Activated CD4-positive, alpha-beta T cell treated with anti-CD3 and anti-CD28 coated beads for 36 hours (primary cell): ENCODE results near the gene DCP2. TPM values are rescaled to one million over a fixed set of nuclear protein-coding genes. Genes with fewer than 3 reads are reported as not detected.

Experiments
- ATAC-seq: fragments of 200-7000 bp; cut with Tn5 transposase; one replicate; pipeline ENCODE4 v1.10.0; 2021; ENCODE audit warnings: mild to moderate bottlenecking, moderate library complexity
- CTCF ChIA-PET: fragments of 350-600 bp; sonication (Branson Sonifier 250); formaldehyde crosslinking; loops from one replicate; lab custom pipeline; 2021; ENCODE audit warnings: antibody characterized with exemption; lab: Charles Lee
- POLR2A ChIA-PET: fragments of 350-600 bp; sonication (Branson Sonifier 250); formaldehyde crosslinking; loops from one replicate; lab custom pipeline; 2021; ENCODE audit warnings: antibody characterized with exemption, inconsistent platforms; lab: Charles Lee
- DNase-seq: peaks from one replicate; pipeline ENCODE4 v3.0.0-alpha.2; 2020
- H3K27ac Mint-ChIP-seq: one replicate; pipeline ENCODE4 v1.8.0; 2021; ENCODE audit warnings: mixed read lengths
- H3K27me3 Mint-ChIP-seq: one replicate; pipeline ENCODE4 v1.8.0; 2021; ENCODE audit warnings: mixed read lengths
- H3K36me3 Mint-ChIP-seq: one replicate; pipeline ENCODE4 v1.8.0; 2021; ENCODE audit warnings: low read depth, mixed read lengths
- H3K4me1 Mint-ChIP-seq: one replicate; pipeline ENCODE4 v1.8.0; 2021; ENCODE audit warnings: mixed read lengths
- H3K4me3 Mint-ChIP-seq: one replicate; pipeline ENCODE4 v1.8.0; 2021; ENCODE audit warnings: mild to moderate bottlenecking, moderate library complexity, mixed read lengths
- H3K9me3 Mint-ChIP-seq: one replicate; pipeline ENCODE4 v1.8.0; 2021; ENCODE audit warnings: low read depth, mixed read lengths
- intact Hi-C, 2 experiments: fragments of 100-400 bp; cut with DNase I in 1 of 2; cut with micrococcal nuclease in 1 of 2; formaldehyde crosslinking; loops; one replicate each; pipeline versions ENCODE4 v1.14.2 to v1.15.1; 2022 to 2024; cut with DNase I, micrococcal nuclease
- total RNA-seq, 2 experiments: library from RNA; stranded (reverse); gene quantifications; one replicate each; pipeline ENCODE4 v1.2.3, GENCODE V29; 2021

DCP2 gene
- total RNA-seq, 2 experiments from 2014 or later, result 94.0 to 101 TPM

GRCh38 chr5:112967520-112968083, 9.0 kb upstream of the DCP2 start:
- Mint-ChIP-seq H3K4me3 (no peak overlapping the region), H3K36me3 (no peaks in the 10 kb centered on the region), H3K9me3 (no peaks in the 10 kb centered on the region), H3K27ac (no peak overlapping the region), H3K27me3 (no peaks in the 10 kb centered on the region), H3K4me1 (peaks cover 43% of the 10 kb centered on the region)
- CTCF ChIA-PET, result interaction anchor here (0.6 to 2.2 kb wide), 7 partner anchors 9 to 416 kb away, joined by 3 to 6 read pairs (median 3); partner anchors contain the start of gene DCP2
- DNase-seq, result no peak
- no peak for ATAC-seq
- intact Hi-C loops, result no loop called here
- POLR2A ChIA-PET, result interaction anchor here (1.1 kb wide), 1 partner anchor 8 kb away, joined by 7 read pairs; no protein-coding TSS in a partner anchor

GRCh38 chr5:112968411-112969106, 8.0 kb upstream of the DCP2 start:
- ChIA-PET POLR2A (no interaction called here), CTCF (interaction anchor here (0.7 to 2.2 kb wide), 6 partner anchors 8 to 65 kb away, joined by 3 to 6 read pairs (median 4); no protein-coding TSS in a partner anchor)
- H3K9me3 Mint-ChIP-seq, result no peaks in the 10 kb centered on the region

GRCh38 chr5:112971276-112971675, 5.3 kb upstream of the DCP2 start:
- DNase-seq, result no peak
- ChIA-PET POLR2A (no interaction called here), CTCF (interaction anchor here (0.8 kb wide), 1 partner anchor 117 kb away, joined by 3 read pairs; no protein-coding TSS in a partner anchor)
- H3K9me3 Mint-ChIP-seq, result no peaks in the 10 kb centered on the region
- peaks cover 28% of the 10 kb centered on the region for H3K4me1 Mint-ChIP-seq
- ATAC-seq, result no peak
- H3K36me3 Mint-ChIP-seq, result no peaks in the 10 kb centered on the region
- no peaks in the 10 kb centered on the region for H3K27me3 Mint-ChIP-seq
- no peak overlapping the region for H3K4me3 Mint-ChIP-seq
- intact Hi-C loops, result no loop called here
- no peak overlapping the region for H3K27ac Mint-ChIP-seq

More at GRCh38 chr5:112968411-112969106, 8.0 kb upstream of the DCP2 start:
- DNase-seq (no peak), ATAC-seq (no peak)
- no peak overlapping the region for H3K27ac Mint-ChIP-seq
- no peaks in the 10 kb centered on the region for H3K36me3 Mint-ChIP-seq
- peaks cover 33% of the 10 kb centered on the region for H3K4me1 Mint-ChIP-seq
- intact Hi-C loops, result no loop called here
- H3K4me3 Mint-ChIP-seq, result no peak overlapping the region
- no peaks in the 10 kb centered on the region for H3K27me3 Mint-ChIP-seq

- no peak overlapping the region for H3K27ac Mint-ChIP-seq
- intact Hi-C loops, result no loop called here
- peaks cover 22% of the 10 kb centered on the region for H3K4me1 Mint-ChIP-seq
- ATAC-seq (no peak), DNase-seq (no peak)
- no peaks in the 10 kb centered on the region for H3K9me3 Mint-ChIP-seq
- H3K27me3 Mint-ChIP-seq, result no peaks in the 10 kb centered on the region
- CTCF ChIA-PET, result interaction anchor here (0.7 kb wide), 1 partner anchor 1440 kb away, joined by 4 read pairs; no protein-coding TSS in a partner anchor
- POLR2A ChIA-PET, result no interaction called here
- H3K4me3 Mint-ChIP-seq, result no peak overlapping the region
- H3K36me3 Mint-ChIP-seq, result peaks cover 3% of the 10 kb centered on the region
These were observed 3.6 kb upstream of the DCP2 start for GRCh38 chr5:112973036-112973435.

GRCh38 chr5:112973904-112974303, 2.7 kb upstream of the DCP2 start:
- no peaks in the 10 kb centered on the region for H3K9me3 Mint-ChIP-seq
- H3K4me3 Mint-ChIP-seq, result no peak overlapping the region
- H3K4me1 Mint-ChIP-seq, result peaks cover 28% of the 10 kb centered on the region
- CTCF ChIA-PET, result interaction anchor here (0.6 to 2.2 kb wide), 7 partner anchors 9 to 1441 kb away, joined by 3 to 5 read pairs (median 3); partner anchors contain the start of gene YTHDC2
- no peak overlapping the region for H3K27ac Mint-ChIP-seq
- ATAC-seq, result no peak
- intact Hi-C loops, result no loop called here
- peaks cover 6% of the 10 kb centered on the region for H3K36me3 Mint-ChIP-seq
- no peak for DNase-seq
- POLR2A ChIA-PET, result interaction anchor here (1.0 kb wide), 1 partner anchor 54 kb away, joined by 3 read pairs; no protein-coding TSS in a partner anchor
- no peaks in the 10 kb centered on the region for H3K27me3 Mint-ChIP-seq

- no peaks in the 10 kb centered on the region for H3K9me3 Mint-ChIP-seq
- no peaks in the 10 kb centered on the region for H3K27me3 Mint-ChIP-seq
- H3K27ac Mint-ChIP-seq, result peak overlapping the region; percentile 98
- POLR2A ChIA-PET, result interaction anchor here (1.0 kb wide), 1 partner anchor 55 kb away, joined by 3 read pairs; no protein-coding TSS in a partner anchor
- H3K4me3 Mint-ChIP-seq, result no peak overlapping the region
- H3K4me1 Mint-ChIP-seq, result peaks cover 28% of the 10 kb centered on the region
- no peak for DNase-seq
- ATAC-seq, result no peak
- intact Hi-C loops, result loop anchor here (5.0 kb wide), 3 partner anchors 268 to 1883 kb away; partner anchors contain the start of gene WDR36 (in 1 of the 2)
- CTCF ChIA-PET, result interaction anchor here (0.6 to 2.2 kb wide), 5 partner anchors 10 to 97 kb away, joined by 3 to 5 read pairs (median 3); no protein-coding TSS in a partner anchor
- peaks cover 6% of the 10 kb centered on the region for H3K36me3 Mint-ChIP-seq
These were observed 1.7 kb upstream of the DCP2 start for GRCh38 chr5:112974901-112975300.

- H3K4me1 Mint-ChIP-seq, result peaks cover 34% of the 10 kb centered on the region
- H3K9me3 Mint-ChIP-seq, result no peaks in the 10 kb centered on the region
- CTCF ChIA-PET, result interaction anchor here (0.5 to 1.5 kb wide), 9 partner anchors 9 to 381 kb away, joined by 3 to 9 read pairs (median 4); partner anchors contain the start of gene REEP5
- peak overlapping the region; percentile 98 for H3K27ac Mint-ChIP-seq
- POLR2A ChIA-PET, result interaction anchor here (0.7 to 1.4 kb wide), 9 partner anchors 9 to 538 kb away, joined by 3 to 7 read pairs (median 4); partner anchors contain the start of genes SRP19 and YTHDC2
- DNase-seq (peak; percentile 38), ATAC-seq (peak; percentile 42)
- peak overlapping the region; percentile 99 for H3K4me3 Mint-ChIP-seq
- H3K27me3 Mint-ChIP-seq, result no peaks in the 10 kb centered on the region
- intact Hi-C loops, result loop anchor here (1.0 to 5.0 kb wide), 11 partner anchors 12 to 1884 kb away; partner anchors contain the start of genes REEP5 (in 2 of the 2), YTHDC2 (in 2 of the 2), SRP19 (in 1 of the 2) and WDR36 (in 1 of the 2)
- peaks cover 9% of the 10 kb centered on the region for H3K36me3 Mint-ChIP-seq
These were observed 722 bp upstream of the DCP2 start for GRCh38 chr5:112975721-112976431.

- peak overlapping the region; percentile 98 for H3K27ac Mint-ChIP-seq
These were observed 853 bp downstream of the DCP2 start for GRCh38 chr5:112977440-112977861.

GRCh38 chr5:112978836-112979235, 2.2 kb downstream of the DCP2 start:
- CTCF ChIA-PET, result interaction anchor here (0.6 to 3.2 kb wide), 9 partner anchors 8 to 298 kb away, joined by 3 to 32 read pairs (median 3); no protein-coding TSS in a partner anchor
- H3K9me3 Mint-ChIP-seq, result no peaks in the 10 kb centered on the region
- ATAC-seq (no peak), DNase-seq (no peak)
- POLR2A ChIA-PET, result interaction anchor here (0.6 to 0.7 kb wide), 2 partner anchors 71 to 162 kb away, joined by 3 to 4 read pairs; no protein-coding TSS in a partner anchor
- peaks cover 54% of the 10 kb centered on the region for H3K4me1 Mint-ChIP-seq
- H3K36me3 Mint-ChIP-seq, result peaks cover 23% of the 10 kb centered on the region
- peak overlapping the region; percentile 99 for H3K4me3 Mint-ChIP-seq
- H3K27ac Mint-ChIP-seq, result peak overlapping the region; percentile 98
- intact Hi-C loops, result loop anchor here (5.0 kb wide), 3 partner anchors 272 to 1887 kb away; partner anchors contain the start of gene WDR36 (in 1 of the 2)
- no peaks in the 10 kb centered on the region for H3K27me3 Mint-ChIP-seq

More at GRCh38 chr5:112977440-112977861, 853 bp downstream of the DCP2 start:
- Mint-ChIP-seq H3K9me3 (no peaks in the 10 kb centered on the region), H3K4me1 (peaks cover 44% of the 10 kb centered on the region), H3K27me3 (no peaks in the 10 kb centered on the region), H3K36me3 (peaks cover 18% of the 10 kb centered on the region), H3K4me3 (peak overlapping the region; percentile 99)
- intact Hi-C loops, result loop anchor here (1.0 to 5.0 kb wide), 6 partner anchors 55 to 1885 kb away; partner anchors contain the start of genes REEP5 (in 1 of the 2), SRP19 (in 1 of the 2), WDR36 (in 1 of the 2) and YTHDC2 (in 1 of the 2)
- CTCF ChIA-PET, result no interaction called here
- ATAC-seq (no peak), DNase-seq (no peak)
- POLR2A ChIA-PET, result no interaction called here

- peak overlapping the region; percentile 83 for H3K27ac Mint-ChIP-seq
- H3K9me3 Mint-ChIP-seq, result no peaks in the 10 kb centered on the region
- DNase-seq (no peak), ATAC-seq (no peak)
- H3K4me1 Mint-ChIP-seq, result peaks cover 61% of the 10 kb centered on the region
- intact Hi-C loops, result loop anchor here (5.0 kb wide), 3 partner anchors 272 to 1887 kb away; partner anchors contain the start of gene WDR36 (in 1 of the 2)
- peak overlapping the region; percentile 68 for H3K4me3 Mint-ChIP-seq
- ChIA-PET POLR2A (interaction anchor here (0.5 to 0.6 kb wide), 2 partner anchors 163 to 290 kb away, joined by 4 to 5 read pairs; no protein-coding TSS in a partner anchor), CTCF (interaction anchor here (1.0 to 3.2 kb wide), 4 partner anchors 10 to 19 kb away, joined by 3 to 32 read pairs (median 5); no protein-coding TSS in a partner anchor)
- H3K36me3 Mint-ChIP-seq, result peaks cover 26% of the 10 kb centered on the region
- H3K27me3 Mint-ChIP-seq, result no peaks in the 10 kb centered on the region
These were observed 3.1 kb downstream of the DCP2 start for GRCh38 chr5:112979723-112980122.
